Dermis blood vessel endothelial cell (primary cell): ENCODE results near the gene MRPS27. TPM values are rescaled to one million over a fixed set of nuclear protein-coding genes. Genes with fewer than 3 reads are reported as not detected.

Experiments
- DNase-seq: peaks from one replicate; pipeline ENCODE4 v3.0.0; 2010
- total RNA-seq: library from RNA; depleted of rRNA; stranded (reverse); fragments of >200 nt; gene quantifications from 2 replicates; pipeline ENCODE4 v1.2.3, GENCODE V29; 2014

MRPS27 gene
- total RNA-seq, 1 donor from 2014 or later = 75.6 TPM

GRCh38 chr5:72290356-72291133, 29.5 kb downstream of the MRPS27 start:
- no peak for DNase-seq

GRCh38 chr5:72288924-72289323, 31.1 kb downstream of the MRPS27 start:
- DNase-seq = no peak

GRCh38 chr5:72286798-72287197, 33.2 kb downstream of the MRPS27 start:
- no peak for DNase-seq

GRCh38 chr5:72285424-72285821, 34.6 kb downstream of the MRPS27 start:
- DNase-seq = no peak

GRCh38 chr5:72284559-72285423, 35.2 kb downstream of the MRPS27 start:
- no peak for DNase-seq

GRCh38 chr5:72283358-72283757, 36.7 kb downstream of the MRPS27 start:
- peak; percentile 69 for DNase-seq

- peak; percentile 40 for DNase-seq
Observed at GRCh38 chr5:72282878-72283277, 37.2 kb downstream of the MRPS27 start.

- no peak for DNase-seq
Observed at GRCh38 chr5:72281764-72282499, 38.1 kb downstream of the MRPS27 start.

GRCh38 chr5:72281430-72281763, 38.6 kb downstream of the MRPS27 start:
- DNase-seq = no peak

- peak; percentile 71 for DNase-seq
Observed at GRCh38 chr5:72280581-72281069, 39.4 kb downstream of the MRPS27 start.

GRCh38 chr5:72276219-72276752, 43.8 kb downstream of the MRPS27 start:
- no peak for DNase-seq

- DNase-seq = no peak
Observed at GRCh38 chr5:72273547-72273946, 46.5 kb downstream of the MRPS27 start.

- peak; percentile 49 for DNase-seq
Observed at GRCh38 chr5:72272398-72272797, 47.6 kb downstream of the MRPS27 start.

- no peak for DNase-seq
Observed at GRCh38 chr5:72271702-72272101, 48.3 kb downstream of the MRPS27 start.

- no peak for DNase-seq
Observed at GRCh38 chr5:72270037-72270436, 50.0 kb downstream of the MRPS27 start.

GRCh38 chr5:72269411-72269780, 50.6 kb downstream of the MRPS27 start:
- DNase-seq = no peak

GRCh38 chr5:72268753-72269410, 51.2 kb downstream of the MRPS27 start:
- peak; percentile 80 for DNase-seq

- DNase-seq = no peak
Observed at GRCh38 chr5:72268260-72268659, 51.8 kb downstream of the MRPS27 start.

GRCh38 chr5:72267685-72268084, 52.4 kb downstream of the MRPS27 start:
- no peak for DNase-seq

GRCh38 chr5:72266862-72267261, 53.2 kb downstream of the MRPS27 start:
- DNase-seq = no peak

- DNase-seq = no peak
Observed at GRCh38 chr5:72265032-72265877, 54.8 kb downstream of the MRPS27 start.
